Peyer's patch (tissue), 4 donors: ENCODE measurements around the gene B4GALT4.

Source experiments
- CTCF ChIP-seq, 6 experiments: fragments of 450-650 bp in 4 of 6; fragments of 200-600 bp in 2 of 6; sonication (generic) in 1 of 6; IDR thresholded peaks; one replicate each; pipeline ENCODE4 v1.5.1; 2017 to 2019; ENCODE audit warnings: antibody characterized with exemption in 6 of 6, mild to moderate bottlenecking in 3 of 6, moderate library complexity in 1 of 6
- POLR2A ChIP-seq, 2 donors: fragments of 450-650 bp; IDR thresholded peaks; one replicate each; pipeline ENCODE4 v1.5.1; 2017; ENCODE audit warnings: antibody characterized with exemption in 2 of 2, mild to moderate bottlenecking in 2 of 2, moderate library complexity in 2 of 2

DNA sequence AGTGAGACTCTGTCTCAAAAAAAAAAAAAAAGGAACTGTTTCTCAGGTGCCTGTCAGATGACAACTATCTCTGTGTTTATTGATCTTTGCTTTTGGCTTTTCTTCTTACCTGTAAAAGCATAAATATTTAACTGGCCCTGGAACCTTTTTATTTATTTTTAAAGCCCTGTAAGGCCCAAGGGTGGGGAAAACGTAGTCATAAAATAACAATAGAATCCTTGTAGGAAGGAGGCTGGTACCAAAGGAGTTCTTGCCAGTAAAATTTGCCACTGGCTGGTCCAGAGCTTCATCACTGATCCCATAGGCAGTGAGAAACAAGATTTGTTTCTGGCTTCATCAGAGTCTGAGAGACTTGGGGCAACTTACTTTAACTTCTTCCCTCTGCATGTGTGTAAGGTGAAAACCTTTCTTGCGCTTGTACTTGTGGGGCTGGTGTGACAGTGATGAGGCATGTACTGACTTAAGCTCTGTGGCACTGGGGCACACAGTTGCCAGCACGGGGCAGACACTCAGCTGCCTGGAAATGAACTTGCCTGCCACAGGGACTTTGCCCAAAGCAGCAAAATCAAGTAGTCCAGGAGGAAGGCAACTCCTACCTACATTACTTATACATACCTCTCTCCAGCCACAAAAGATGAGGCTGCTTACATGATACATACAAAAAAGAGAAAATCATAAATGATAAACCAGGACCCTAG is 19.6 kb downstream of the B4GALT4 start:
- TF ChIP-seq CTCF (IDR thresholded peaks at IDR 0.05) (no peak), POLR2A (IDR thresholded peaks at IDR 0.05) (no peak)
